ENCODE data around the gene TCFL5.

DNA sequence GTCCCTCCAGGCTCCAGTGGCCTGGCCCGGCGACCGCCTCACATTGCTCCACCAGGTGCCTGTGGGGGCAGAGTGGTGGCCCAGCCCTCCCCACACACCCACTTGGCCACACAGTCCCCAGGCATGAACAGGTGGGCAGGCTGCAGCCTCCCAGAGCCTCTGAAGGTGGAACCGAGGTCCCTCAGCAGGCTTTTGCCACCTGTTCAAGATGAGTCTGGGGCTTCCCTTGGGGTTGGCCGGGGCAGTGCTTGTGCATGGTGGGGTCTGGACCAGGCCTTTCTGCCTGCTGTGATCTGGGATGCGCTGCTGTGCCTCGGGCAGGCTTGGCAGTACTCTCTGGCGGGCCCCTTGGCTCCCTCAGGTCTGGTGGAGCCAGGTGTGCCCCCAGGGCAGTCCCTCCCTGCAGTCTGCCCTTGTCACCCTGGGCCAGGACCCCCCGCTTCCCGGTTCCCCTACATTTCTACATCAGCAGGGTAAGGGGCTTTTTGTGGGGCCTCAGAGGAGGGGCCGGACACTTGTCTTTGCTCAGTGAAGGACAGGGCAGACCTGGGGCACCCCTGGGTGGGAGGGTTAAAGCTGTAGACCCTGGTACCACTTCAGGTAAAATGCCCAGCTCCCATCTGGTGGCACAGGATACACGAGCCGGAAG is 47.4 kb downstream of the TCFL5 start:
- TF ChIP-seq, protein P1, sequence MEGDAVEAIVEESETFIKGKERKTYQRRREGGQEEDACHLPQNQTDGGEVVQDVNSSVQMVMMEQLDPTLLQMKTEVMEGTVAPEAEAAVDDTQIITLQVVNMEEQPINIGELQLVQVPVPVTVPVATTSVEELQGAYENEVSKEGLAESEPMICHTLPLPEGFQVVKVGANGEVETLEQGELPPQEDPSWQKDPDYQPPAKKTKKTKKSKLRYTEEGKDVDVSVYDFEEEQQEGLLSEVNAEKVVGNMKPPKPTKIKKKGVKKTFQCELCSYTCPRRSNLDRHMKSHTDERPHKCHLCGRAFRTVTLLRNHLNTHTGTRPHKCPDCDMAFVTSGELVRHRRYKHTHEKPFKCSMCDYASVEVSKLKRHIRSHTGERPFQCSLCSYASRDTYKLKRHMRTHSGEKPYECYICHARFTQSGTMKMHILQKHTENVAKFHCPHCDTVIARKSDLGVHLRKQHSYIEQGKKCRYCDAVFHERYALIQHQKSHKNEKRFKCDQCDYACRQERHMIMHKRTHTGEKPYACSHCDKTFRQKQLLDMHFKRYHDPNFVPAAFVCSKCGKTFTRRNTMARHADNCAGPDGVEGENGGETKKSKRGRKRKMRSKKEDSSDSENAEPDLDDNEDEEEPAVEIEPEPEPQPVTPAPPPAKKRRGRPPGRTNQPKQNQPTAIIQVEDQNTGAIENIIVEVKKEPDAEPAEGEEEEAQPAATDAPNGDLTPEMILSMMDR (IDR thresholded peaks at IDR 0.05): no peak
- no peak for TF ChIP-seq POLR2A (IDR thresholded peaks at IDR 0.05)

Measured in lower leg skin (tissue), 3 donors.